Uterus (tissue), 2 donors: ENCODE measurements around the gene HMX1.

Source experiments
- POLR2A ChIP-seq, 2 donors: fragments of 450-650 bp; IDR thresholded peaks; one replicate each; pipeline ENCODE4 v1.6.1; 2016; ENCODE audit warnings: antibody characterized with exemption in 2 of 2, mild to moderate bottlenecking in 1 of 2, moderate library complexity in 1 of 2
- TF ChIP-seq, protein P1 (sequence below), 4 experiments: fragments of 200-600 bp in 2 of 4; fragments of 450-650 bp in 2 of 4; sonication (generic) in 2 of 4; IDR thresholded peaks; one replicate each; pipeline ENCODE4 v1.5.1; 2016 to 2019; ENCODE audit warnings: antibody characterized with exemption in 4 of 4, mild to moderate bottlenecking in 2 of 4, moderate library complexity in 1 of 4

DNA sequence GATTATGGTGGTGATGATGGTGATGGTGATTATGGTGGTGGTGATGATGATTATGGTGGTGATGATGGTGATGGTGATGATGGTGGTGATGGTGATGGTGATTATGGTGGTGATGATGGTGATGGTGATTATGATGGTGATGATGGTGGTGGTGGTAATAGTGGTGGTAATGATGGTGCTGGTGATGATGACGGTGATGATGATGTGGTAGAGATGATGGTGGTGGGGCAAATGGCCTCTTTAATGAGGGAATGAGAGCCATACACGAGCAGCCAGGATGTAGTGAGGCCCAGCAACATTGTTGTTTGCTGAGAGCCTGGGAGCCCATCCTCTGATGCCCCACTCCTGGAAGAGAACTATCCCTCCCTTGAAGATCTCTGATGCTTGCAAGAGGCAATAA is 29.0 kb downstream of the HMX1 start:
- TF ChIP-seq, protein P1, sequence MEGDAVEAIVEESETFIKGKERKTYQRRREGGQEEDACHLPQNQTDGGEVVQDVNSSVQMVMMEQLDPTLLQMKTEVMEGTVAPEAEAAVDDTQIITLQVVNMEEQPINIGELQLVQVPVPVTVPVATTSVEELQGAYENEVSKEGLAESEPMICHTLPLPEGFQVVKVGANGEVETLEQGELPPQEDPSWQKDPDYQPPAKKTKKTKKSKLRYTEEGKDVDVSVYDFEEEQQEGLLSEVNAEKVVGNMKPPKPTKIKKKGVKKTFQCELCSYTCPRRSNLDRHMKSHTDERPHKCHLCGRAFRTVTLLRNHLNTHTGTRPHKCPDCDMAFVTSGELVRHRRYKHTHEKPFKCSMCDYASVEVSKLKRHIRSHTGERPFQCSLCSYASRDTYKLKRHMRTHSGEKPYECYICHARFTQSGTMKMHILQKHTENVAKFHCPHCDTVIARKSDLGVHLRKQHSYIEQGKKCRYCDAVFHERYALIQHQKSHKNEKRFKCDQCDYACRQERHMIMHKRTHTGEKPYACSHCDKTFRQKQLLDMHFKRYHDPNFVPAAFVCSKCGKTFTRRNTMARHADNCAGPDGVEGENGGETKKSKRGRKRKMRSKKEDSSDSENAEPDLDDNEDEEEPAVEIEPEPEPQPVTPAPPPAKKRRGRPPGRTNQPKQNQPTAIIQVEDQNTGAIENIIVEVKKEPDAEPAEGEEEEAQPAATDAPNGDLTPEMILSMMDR (IDR thresholded peaks at IDR 0.05), result no peak
- no peak for TF ChIP-seq POLR2A (IDR thresholded peaks at IDR 0.05)
